IPS-18a (cell line): ENCODE results near the gene OLFML1.

Experiments used
- H3K27ac ChIP-seq: one replicate; pipeline ENCODE4 v1.5.1; 2013; ENCODE audit warnings: low read length
- H3K27me3 ChIP-seq: one replicate; pipeline ENCODE4 v1.6.1; 2013; ENCODE audit warnings: mild to moderate bottlenecking, low read length; ENCODE audit not compliant: control insufficient read depth, insufficient read depth
- H3K36me3 ChIP-seq: one replicate; pipeline ENCODE4 v1.6.1; 2013; ENCODE audit warnings: low read depth, low read length; ENCODE audit not compliant: control insufficient read depth
- H3K4me1 ChIP-seq: one replicate; pipeline ENCODE4 v1.6.1; 2013; ENCODE audit warnings: low read depth, low read length; ENCODE audit not compliant: control insufficient read depth
- H3K4me3 ChIP-seq: one replicate; pipeline ENCODE4 v1.5.1; 2013; ENCODE audit warnings: low read length
- H3K9ac ChIP-seq: one replicate; pipeline ENCODE4 v1.6.1; 2013; ENCODE audit warnings: mild to moderate bottlenecking, low read length, moderate library complexity
- H3K9me3 ChIP-seq: one replicate; pipeline ENCODE4 v1.6.1; 2013; ENCODE audit warnings: low read depth, low read length; ENCODE audit not compliant: control insufficient read depth

Gene OLFML1

GRCh38 chr11:7495882-7496551 is 10.7 kb downstream of the OLFML1 start:
- Histone ChIP-seq H3K4me3 (no peak overlapping the region), H3K9ac (no peak overlapping the region), H3K27me3 (no peaks in the 10 kb centered on the region), H3K27ac (no peak overlapping the region), H3K36me3 (no peaks in the 10 kb centered on the region), H3K4me1 (peaks cover 14% of the 10 kb centered on the region), H3K9me3 (no peaks in the 10 kb centered on the region)

- Histone ChIP-seq H3K27me3 (no peaks in the 10 kb centered on the region), H3K9me3 (no peaks in the 10 kb centered on the region), H3K4me1 (peaks cover 10% of the 10 kb centered on the region), H3K27ac (no peak overlapping the region), H3K4me3 (no peak overlapping the region), H3K36me3 (no peaks in the 10 kb centered on the region), H3K9ac (no peak overlapping the region)
Observed at GRCh38 chr11:7498193-7498592, 12.9 kb downstream of the OLFML1 start.

- Histone ChIP-seq H3K27ac (no peak overlapping the region), H3K4me3 (no peak overlapping the region), H3K36me3 (no peaks in the 10 kb centered on the region), H3K9ac (no peak overlapping the region), H3K27me3 (no peaks in the 10 kb centered on the region), H3K9me3 (no peaks in the 10 kb centered on the region), H3K4me1 (peaks cover 10% of the 10 kb centered on the region)
Observed at GRCh38 chr11:7499081-7499480, 13.8 kb downstream of the OLFML1 start.

GRCh38 chr11:7500251-7500650 is 14.9 kb downstream of the OLFML1 start:
- peaks cover 10% of the 10 kb centered on the region for H3K4me1 ChIP-seq
- no peaks in the 10 kb centered on the region for H3K27me3 ChIP-seq
- no peaks in the 10 kb centered on the region for H3K36me3 ChIP-seq
- H3K27ac ChIP-seq, result no peak overlapping the region
- H3K9ac ChIP-seq, result no peak overlapping the region
- H3K4me3 ChIP-seq, result no peak overlapping the region
- H3K9me3 ChIP-seq, result no peaks in the 10 kb centered on the region

- no peak overlapping the region for H3K27ac ChIP-seq
- H3K4me1 ChIP-seq, result peaks cover 10% of the 10 kb centered on the region
- H3K9me3 ChIP-seq, result no peaks in the 10 kb centered on the region
- H3K36me3 ChIP-seq, result no peaks in the 10 kb centered on the region
- no peak overlapping the region for H3K4me3 ChIP-seq
- no peak overlapping the region for H3K9ac ChIP-seq
- no peaks in the 10 kb centered on the region for H3K27me3 ChIP-seq
Observed at GRCh38 chr11:7501251-7501650, 15.9 kb downstream of the OLFML1 start.

GRCh38 chr11:7501894-7502293 is 16.6 kb downstream of the OLFML1 start:
- H3K9ac ChIP-seq, result no peak overlapping the region
- H3K27ac ChIP-seq, result no peak overlapping the region
- H3K27me3 ChIP-seq, result no peaks in the 10 kb centered on the region
- no peaks in the 10 kb centered on the region for H3K9me3 ChIP-seq
- H3K4me3 ChIP-seq, result no peak overlapping the region
- no peaks in the 10 kb centered on the region for H3K36me3 ChIP-seq
- H3K4me1 ChIP-seq, result peaks cover 10% of the 10 kb centered on the region

- H3K4me1 ChIP-seq, result no peaks in the 10 kb centered on the region
- no peak overlapping the region for H3K27ac ChIP-seq
- H3K9me3 ChIP-seq, result no peaks in the 10 kb centered on the region
- H3K36me3 ChIP-seq, result no peaks in the 10 kb centered on the region
- H3K9ac ChIP-seq, result no peak overlapping the region
- no peak overlapping the region for H3K4me3 ChIP-seq
- H3K27me3 ChIP-seq, result no peaks in the 10 kb centered on the region
Observed at GRCh38 chr11:7506243-7506642, 20.9 kb downstream of the OLFML1 start.

- Histone ChIP-seq H3K36me3 (no peaks in the 10 kb centered on the region), H3K4me1 (peaks cover 7% of the 10 kb centered on the region), H3K4me3 (no peak overlapping the region), H3K9me3 (no peaks in the 10 kb centered on the region), H3K9ac (no peak overlapping the region), H3K27me3 (no peaks in the 10 kb centered on the region), H3K27ac (no peak overlapping the region)
Observed at GRCh38 chr11:7508087-7508486, 22.8 kb downstream of the OLFML1 start.

GRCh38 chr11:7509966-7510365 is 24.7 kb downstream of the OLFML1 start:
- H3K27ac ChIP-seq, result no peak overlapping the region

GRCh38 chr11:7511401-7511800 is 26.1 kb downstream of the OLFML1 start:
- Histone ChIP-seq H3K4me3 (no peak overlapping the region), H3K9ac (no peak overlapping the region), H3K27me3 (peaks cover 23% of the 10 kb centered on the region), H3K27ac (no peak overlapping the region), H3K36me3 (no peaks in the 10 kb centered on the region), H3K4me1 (peaks cover 11% of the 10 kb centered on the region), H3K9me3 (no peaks in the 10 kb centered on the region)

More at GRCh38 chr11:7509966-7510365, 24.7 kb downstream of the OLFML1 start:
- H3K9me3 ChIP-seq, result no peaks in the 10 kb centered on the region
- H3K4me3 ChIP-seq, result no peak overlapping the region
- H3K36me3 ChIP-seq, result no peaks in the 10 kb centered on the region
- H3K9ac ChIP-seq, result no peak overlapping the region
- H3K27me3 ChIP-seq, result peaks cover 11% of the 10 kb centered on the region
- peaks cover 7% of the 10 kb centered on the region for H3K4me1 ChIP-seq

- H3K4me1 ChIP-seq, result peaks cover 11% of the 10 kb centered on the region
- no peaks in the 10 kb centered on the region for H3K9me3 ChIP-seq
- peak overlapping the region; percentile 62 for H3K4me3 ChIP-seq
- H3K9ac ChIP-seq, result peak overlapping the region; percentile 55
- no peak overlapping the region for H3K27ac ChIP-seq
- H3K27me3 ChIP-seq, result peaks cover 23% of the 10 kb centered on the region
- H3K36me3 ChIP-seq, result no peaks in the 10 kb centered on the region
Observed at GRCh38 chr11:7512525-7513233, 27.4 kb downstream of the OLFML1 start.
